NCI-H2081 (cell line): ENCODE measurements around the gene GREM1.
A peak's percentile ranks its signal among the peaks of the same experiment; 100 is the strongest.

ENCODE experiments used
- DNase-seq, 2 experiments: peaks; one replicate each; lab custom pipeline; 2025; lab: John Stamatoyannopoulos, UW

GREM1 gene

GRCh38 chr15:32730677-32731654, 13.2 kb downstream of the GREM1 start:
- no peak for DNase-seq

- no peak for DNase-seq
Measured at GRCh38 chr15:32732574-32733157, 14.9 kb downstream of the GREM1 start.

GRCh38 chr15:32733281-32733680, 15.5 kb downstream of the GREM1 start:
- DNase-seq: no peak

- no peak for DNase-seq
Measured at GRCh38 chr15:32735989-32736700, 18.3 kb downstream of the GREM1 start.

GRCh38 chr15:32736701-32737061, 18.9 kb downstream of the GREM1 start:
- no peak for DNase-seq

- DNase-seq: no peak
Measured at GRCh38 chr15:32737304-32737703, 19.5 kb downstream of the GREM1 start.

GRCh38 chr15:32738666-32739065, 20.9 kb downstream of the GREM1 start:
- no peak for DNase-seq

GRCh38 chr15:32739522-32740063, 21.8 kb downstream of the GREM1 start:
- DNase-seq: no peak

- peak; percentile 29 to 69 for DNase-seq
Measured at GRCh38 chr15:32743411-32744140, 25.8 kb downstream of the GREM1 start.

- DNase-seq: no peak
Measured at GRCh38 chr15:32746116-32746857, 28.5 kb downstream of the GREM1 start.

GRCh38 chr15:32747921-32748342, 30.1 kb downstream of the GREM1 start:
- DNase-seq: no peak

GRCh38 chr15:32750979-32751378, 33.2 kb downstream of the GREM1 start:
- no peak for DNase-seq

- no peak for DNase-seq
Measured at GRCh38 chr15:32757426-32757825, 39.6 kb downstream of the GREM1 start.

GRCh38 chr15:32763295-32763694, 45.5 kb downstream of the GREM1 start:
- no peak for DNase-seq

GRCh38 chr15:32765236-32765635, 47.4 kb downstream of the GREM1 start:
- peak; percentile 7 to 17 for DNase-seq

GRCh38 chr15:32766101-32766500, 48.3 kb downstream of the GREM1 start:
- DNase-seq: no peak

- no peak for DNase-seq
Measured at GRCh38 chr15:32767236-32767635, 49.4 kb downstream of the GREM1 start.

- no peak for DNase-seq
Measured at GRCh38 chr15:32774022-32774421, 56.2 kb downstream of the GREM1 start.

GRCh38 chr15:32775103-32775502, 57.3 kb downstream of the GREM1 start:
- no peak for DNase-seq

GRCh38 chr15:32778391-32779176, 60.8 kb downstream of the GREM1 start:
- no peak for DNase-seq
